HL-60 (cell line): ENCODE data around the gene MTM1.

Experiments
- DNase-seq, 2 experiments: peaks; one replicate each; pipeline ENCODE4 v3.0.0-alpha.2; 2010 to 2020; ENCODE audit warnings: low read depth in 1 of 2, low spot score in 1 of 2
- H3K27ac ChIP-seq: fragments of 250-450 bp; sonication (Bioruptor Pico); replicated peaks from 2 replicates; pipeline ENCODE4 v1.5.1; 2020; ENCODE audit warnings: mild to moderate bottlenecking, moderate library complexity
- H3K27me3 ChIP-seq: fragments of 250-450 bp; sonication (Bioruptor Pico); 2 replicates; pipeline ENCODE4 v1.5.1; 2021; ENCODE audit warnings: mild to moderate bottlenecking, moderate library complexity; ENCODE audit not compliant: insufficient read depth, poor library complexity, severe bottlenecking
- H3K4me3 ChIP-seq: replicated peaks from 2 replicates; pipeline ENCODE4 v1.5.1; 2011; ENCODE audit warnings: mild to moderate bottlenecking, control low read depth, low read length; ENCODE audit not compliant: insufficient read depth
- GABPA ChIP-seq: IDR thresholded peaks from 2 replicates; pipeline ENCODE4 v1.6.1; 2012; ENCODE audit warnings: low read depth
- POLR2AphosphoS5 ChIP-seq: IDR thresholded peaks from 2 replicates; pipeline ENCODE4 v1.6.1; 2012; ENCODE audit warnings: low read depth
- SPI1 ChIP-seq: IDR thresholded peaks from 2 replicates; pipeline ENCODE4 v1.6.1; 2012; ENCODE audit warnings: low read depth, mild to moderate bottlenecking, borderline replicate concordance
- TF ChIP-seq, protein P1 (sequence below): IDR thresholded peaks from one replicate; pipeline ENCODE4 v1.5.1; 2011; ENCODE audit warnings: low read length, control low read depth, inconsistent platforms; ENCODE audit not compliant: insufficient read depth
- TF ChIP-seq, protein P2 (sequence below): IDR thresholded peaks from 2 replicates; pipeline ENCODE4 v1.6.1; 2012; ENCODE audit warnings: low read depth; ENCODE audit not compliant: insufficient replicate concordance

MTM1 gene

DNA sequence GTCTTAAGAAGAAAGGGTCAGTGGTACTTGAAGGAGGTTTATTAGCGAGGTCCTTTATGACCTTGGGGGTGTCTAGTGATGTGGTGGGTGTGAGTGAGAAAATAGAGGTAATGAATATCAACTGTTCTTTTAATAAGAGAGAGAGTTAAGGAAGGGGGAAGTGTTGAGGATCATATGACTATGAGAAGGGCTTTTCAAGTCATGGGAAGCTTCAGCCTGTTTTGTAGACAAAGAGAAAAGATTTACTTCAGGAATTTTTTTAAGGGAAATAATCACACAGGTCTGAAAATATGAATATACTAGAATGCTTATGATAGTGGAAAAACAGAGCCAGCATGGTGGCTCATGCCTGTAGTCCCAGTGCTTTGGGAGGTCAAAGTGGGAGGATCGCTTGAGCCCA lies 83.5 kb downstream of the MTM1 start:
- Histone ChIP-seq H3K27ac (no peak overlapping the region), H3K4me3 (no peak overlapping the region), H3K27me3 (no peaks in the 10 kb centered on the region)
- no peak for DNase-seq
- TF ChIP-seq, protein P1, sequence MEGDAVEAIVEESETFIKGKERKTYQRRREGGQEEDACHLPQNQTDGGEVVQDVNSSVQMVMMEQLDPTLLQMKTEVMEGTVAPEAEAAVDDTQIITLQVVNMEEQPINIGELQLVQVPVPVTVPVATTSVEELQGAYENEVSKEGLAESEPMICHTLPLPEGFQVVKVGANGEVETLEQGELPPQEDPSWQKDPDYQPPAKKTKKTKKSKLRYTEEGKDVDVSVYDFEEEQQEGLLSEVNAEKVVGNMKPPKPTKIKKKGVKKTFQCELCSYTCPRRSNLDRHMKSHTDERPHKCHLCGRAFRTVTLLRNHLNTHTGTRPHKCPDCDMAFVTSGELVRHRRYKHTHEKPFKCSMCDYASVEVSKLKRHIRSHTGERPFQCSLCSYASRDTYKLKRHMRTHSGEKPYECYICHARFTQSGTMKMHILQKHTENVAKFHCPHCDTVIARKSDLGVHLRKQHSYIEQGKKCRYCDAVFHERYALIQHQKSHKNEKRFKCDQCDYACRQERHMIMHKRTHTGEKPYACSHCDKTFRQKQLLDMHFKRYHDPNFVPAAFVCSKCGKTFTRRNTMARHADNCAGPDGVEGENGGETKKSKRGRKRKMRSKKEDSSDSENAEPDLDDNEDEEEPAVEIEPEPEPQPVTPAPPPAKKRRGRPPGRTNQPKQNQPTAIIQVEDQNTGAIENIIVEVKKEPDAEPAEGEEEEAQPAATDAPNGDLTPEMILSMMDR: no peak
- TF ChIP-seq, protein P2, sequence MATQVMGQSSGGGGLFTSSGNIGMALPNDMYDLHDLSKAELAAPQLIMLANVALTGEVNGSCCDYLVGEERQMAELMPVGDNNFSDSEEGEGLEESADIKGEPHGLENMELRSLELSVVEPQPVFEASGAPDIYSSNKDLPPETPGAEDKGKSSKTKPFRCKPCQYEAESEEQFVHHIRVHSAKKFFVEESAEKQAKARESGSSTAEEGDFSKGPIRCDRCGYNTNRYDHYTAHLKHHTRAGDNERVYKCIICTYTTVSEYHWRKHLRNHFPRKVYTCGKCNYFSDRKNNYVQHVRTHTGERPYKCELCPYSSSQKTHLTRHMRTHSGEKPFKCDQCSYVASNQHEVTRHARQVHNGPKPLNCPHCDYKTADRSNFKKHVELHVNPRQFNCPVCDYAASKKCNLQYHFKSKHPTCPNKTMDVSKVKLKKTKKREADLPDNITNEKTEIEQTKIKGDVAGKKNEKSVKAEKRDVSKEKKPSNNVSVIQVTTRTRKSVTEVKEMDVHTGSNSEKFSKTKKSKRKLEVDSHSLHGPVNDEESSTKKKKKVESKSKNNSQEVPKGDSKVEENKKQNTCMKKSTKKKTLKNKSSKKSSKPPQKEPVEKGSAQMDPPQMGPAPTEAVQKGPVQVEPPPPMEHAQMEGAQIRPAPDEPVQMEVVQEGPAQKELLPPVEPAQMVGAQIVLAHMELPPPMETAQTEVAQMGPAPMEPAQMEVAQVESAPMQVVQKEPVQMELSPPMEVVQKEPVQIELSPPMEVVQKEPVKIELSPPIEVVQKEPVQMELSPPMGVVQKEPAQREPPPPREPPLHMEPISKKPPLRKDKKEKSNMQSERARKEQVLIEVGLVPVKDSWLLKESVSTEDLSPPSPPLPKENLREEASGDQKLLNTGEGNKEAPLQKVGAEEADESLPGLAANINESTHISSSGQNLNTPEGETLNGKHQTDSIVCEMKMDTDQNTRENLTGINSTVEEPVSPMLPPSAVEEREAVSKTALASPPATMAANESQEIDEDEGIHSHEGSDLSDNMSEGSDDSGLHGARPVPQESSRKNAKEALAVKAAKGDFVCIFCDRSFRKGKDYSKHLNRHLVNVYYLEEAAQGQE: no peak
- no peak for TF ChIP-seq SPI1
- TF ChIP-seq POLR2AphosphoS5: no peak
- TF ChIP-seq GABPA: no peak

DNA sequence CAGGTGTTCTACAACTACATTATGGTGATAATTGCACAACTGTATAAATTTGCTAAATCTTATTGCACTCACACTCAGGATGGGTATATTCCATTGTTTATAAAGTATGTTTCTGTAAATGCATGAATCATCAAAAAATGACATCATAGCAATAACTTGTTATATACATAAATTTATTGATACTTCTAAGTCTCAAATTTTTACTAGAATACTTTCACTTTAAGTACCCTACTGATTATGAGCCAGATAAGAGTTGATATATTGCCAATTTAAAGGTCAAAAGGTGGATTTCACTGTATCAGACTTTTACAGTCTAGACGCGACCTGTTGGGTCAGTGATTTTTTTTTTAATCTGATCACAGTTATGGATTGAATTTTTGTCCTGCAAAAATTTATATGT lies 87.4 kb downstream of the MTM1 start:
- no peak for DNase-seq
- no peak overlapping the region for H3K27ac ChIP-seq

DNA sequence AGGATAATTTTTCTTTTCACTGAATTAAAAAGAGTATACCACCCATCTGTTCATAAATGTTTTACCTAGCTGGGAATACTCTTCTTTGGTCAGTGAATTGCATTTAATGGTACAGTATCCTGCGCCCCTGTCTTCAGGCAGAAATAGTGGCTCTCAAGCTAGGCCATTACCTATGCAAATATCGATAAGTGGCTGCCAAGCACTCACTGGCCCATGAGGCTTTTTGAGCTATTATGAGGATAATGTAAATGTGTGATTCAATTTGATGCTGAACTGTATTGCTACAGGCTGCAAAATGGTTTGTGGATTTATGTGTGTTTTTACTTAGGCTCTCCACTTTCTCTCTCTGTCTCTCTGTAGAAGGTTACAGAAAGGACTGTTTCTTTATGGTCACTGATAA lies 94.7 kb downstream of the MTM1 start:
- no peak for DNase-seq
- no peak overlapping the region for H3K27ac ChIP-seq
- no peak for TF ChIP-seq GABPA
- no peak for TF ChIP-seq SPI1
- TF ChIP-seq, protein P1: no peak
- TF ChIP-seq, protein P2: no peak
- no peak for TF ChIP-seq POLR2AphosphoS5
- H3K4me3 ChIP-seq: no peak overlapping the region
- H3K27me3 ChIP-seq: no peaks in the 10 kb centered on the region

More for the DNA sequence above, 87.4 kb downstream of the MTM1 start:
- TF ChIP-seq, protein P2: no peak
- TF ChIP-seq GABPA: no peak
- TF ChIP-seq, protein P1: no peak
- TF ChIP-seq POLR2AphosphoS5: no peak
- no peak for TF ChIP-seq SPI1
- H3K27me3 ChIP-seq: no peaks in the 10 kb centered on the region
- H3K4me3 ChIP-seq: no peak overlapping the region
